Stimulated activated CD4-positive, alpha-beta T cell treated with anti-CD3 and anti-CD28 coated beads, Interleukin-4, amount 100 ng/mL, for 48 hours (primary cell): ENCODE results near the gene GTPBP4.
"Not testable (repeated sequence)": the region's sequence is repeated elsewhere in the genome, so short reads cannot be mapped to it uniquely, and the experiment has no call there.

Source experiments
- DNase-seq, 2 donors: peaks; one replicate each; pipeline ENCODE4 v3.0.0-alpha.2; 2020; ENCODE audit warnings: low read depth in 2 of 2

GTPBP4 gene

DNA sequence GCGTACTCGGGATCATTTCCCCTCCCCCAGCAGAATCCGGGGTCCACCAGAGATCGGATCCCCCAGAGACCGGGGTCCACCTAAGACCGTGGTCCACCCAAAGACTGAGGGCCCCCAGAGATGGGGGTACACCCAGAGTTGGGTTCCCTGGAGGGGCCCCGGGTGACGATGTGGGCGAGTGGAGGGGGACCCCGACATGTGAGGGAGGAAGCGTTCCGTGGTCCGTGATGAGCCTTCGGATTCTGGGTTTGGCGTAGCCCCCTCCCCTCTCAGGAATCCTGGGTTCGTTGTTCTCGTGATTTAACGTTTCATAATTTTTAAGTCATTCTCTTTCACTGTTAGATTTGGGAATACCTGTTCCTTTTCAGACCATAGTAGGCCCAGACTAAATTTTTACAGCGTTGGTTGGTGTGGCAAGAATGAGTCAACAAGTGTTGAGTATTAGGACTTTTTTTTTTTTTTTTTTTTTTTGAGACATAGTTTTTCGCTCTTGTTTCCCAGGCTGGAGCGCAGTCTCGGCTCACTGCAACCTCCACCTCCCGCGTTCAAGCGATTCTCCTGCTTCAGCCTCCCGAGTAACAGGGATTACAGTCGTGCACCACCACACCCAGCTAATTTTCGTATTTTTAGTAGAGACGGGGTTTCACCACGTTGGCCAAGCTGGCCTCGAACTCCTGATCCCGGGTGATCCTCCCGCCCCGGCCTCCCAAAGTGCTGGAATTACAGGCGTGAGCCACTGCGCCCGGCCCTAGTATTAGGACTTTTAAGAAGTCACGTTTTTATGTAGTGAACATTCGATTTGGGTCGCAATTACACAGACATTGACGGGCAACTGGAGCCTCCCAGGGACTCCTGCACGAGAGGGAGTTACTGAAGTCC lies 672 bp downstream of the GTPBP4 start:
- peak; percentile 6 to 30 for DNase-seq

DNA sequence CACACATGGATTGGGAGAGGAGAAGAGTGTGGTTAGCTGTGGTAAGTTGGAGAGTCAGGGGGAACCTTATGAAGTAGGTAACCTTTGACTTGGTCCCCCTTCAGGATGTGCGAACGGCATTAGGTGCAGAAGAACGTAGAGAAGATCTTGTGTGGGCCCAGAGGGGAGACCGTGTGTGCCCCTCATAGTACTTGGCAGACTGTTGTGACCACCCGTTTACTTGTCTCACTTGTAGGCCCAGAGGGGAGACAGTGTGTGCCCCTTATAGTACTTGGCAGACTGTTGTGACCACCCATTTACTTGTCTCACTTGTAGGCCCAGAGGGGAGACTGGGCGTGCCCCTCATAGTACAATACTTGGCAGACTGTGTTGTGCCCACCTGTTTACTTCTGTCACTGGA lies 2.6 kb downstream of the GTPBP4 start:
- DNase-seq: no peak

DNA sequence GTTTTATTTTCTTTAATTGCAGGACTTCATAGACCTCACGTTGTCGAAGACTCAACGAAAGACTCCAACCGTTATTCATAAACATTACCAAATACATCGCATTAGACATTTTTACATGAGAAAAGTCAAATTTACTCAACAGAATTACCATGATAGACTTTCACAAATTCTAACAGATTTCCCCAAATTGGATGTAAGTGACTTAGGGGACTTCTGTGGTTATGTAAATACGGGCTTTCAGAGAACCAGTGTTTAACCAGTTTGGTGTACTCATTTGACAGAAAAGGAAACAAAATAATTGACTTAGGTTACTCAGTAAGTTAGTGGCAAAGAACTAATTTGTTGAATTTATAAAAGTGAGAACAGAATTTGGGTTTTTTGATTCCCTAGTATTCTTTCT lies 4.2 kb downstream of the GTPBP4 start:
- DNase-seq: no peak

DNA sequence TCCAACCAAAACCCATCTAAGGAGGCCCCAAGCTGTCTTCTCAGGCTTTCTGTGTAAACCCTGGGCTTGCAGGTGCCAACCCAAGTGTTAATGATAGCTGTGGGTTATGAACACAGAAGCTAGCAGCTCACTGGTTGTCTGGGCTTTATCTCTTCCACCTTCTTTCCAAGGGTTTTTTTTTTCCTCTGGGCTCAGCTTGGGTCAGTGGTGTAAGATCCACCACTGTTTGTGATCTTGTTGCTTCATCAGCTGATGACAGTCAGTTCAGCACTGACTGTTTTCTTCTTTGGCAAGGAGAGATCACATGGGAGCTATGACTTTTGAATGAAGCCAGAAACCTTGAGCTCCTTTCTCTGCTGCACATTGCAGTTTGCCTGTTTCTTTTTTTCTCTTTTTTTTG lies 4.6 kb downstream of the GTPBP4 start:
- DNase-seq: no peak

DNA sequence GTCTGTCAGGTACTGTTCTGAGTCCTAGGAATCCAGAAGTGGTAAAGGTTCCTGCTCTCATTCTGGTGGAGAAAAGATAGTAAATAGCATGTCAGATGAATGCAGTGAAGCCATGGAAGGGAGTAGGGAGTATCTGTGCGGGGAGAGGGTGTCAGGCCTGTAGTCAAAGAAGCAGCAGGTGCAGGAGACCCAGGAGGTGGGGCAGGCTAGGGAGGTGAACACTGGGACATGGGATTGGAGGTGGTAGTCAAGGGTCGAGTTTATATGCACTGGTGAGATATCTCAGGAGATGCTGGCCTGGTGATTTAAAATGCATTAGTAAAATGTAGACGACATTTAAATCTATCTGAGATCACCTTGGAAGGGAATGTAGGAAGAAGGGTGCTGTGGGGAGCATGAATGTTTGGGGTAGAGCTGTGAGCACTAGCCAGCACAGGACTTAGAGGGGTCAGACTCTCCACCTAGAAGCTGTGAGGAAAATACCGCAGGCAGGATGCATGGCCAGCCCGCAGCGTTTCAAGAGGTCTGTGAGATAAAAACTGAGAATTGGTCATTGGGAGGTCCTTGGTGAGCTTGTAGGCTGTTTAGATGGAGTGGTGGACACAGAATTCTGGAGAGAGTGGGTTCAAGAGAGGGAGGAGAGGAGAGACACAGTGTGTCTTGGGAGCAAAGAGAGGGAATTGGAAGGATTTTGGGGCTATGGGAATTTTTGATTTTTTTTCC lies 6.8 kb downstream of the GTPBP4 start:
- DNase-seq: no peak

DNA sequence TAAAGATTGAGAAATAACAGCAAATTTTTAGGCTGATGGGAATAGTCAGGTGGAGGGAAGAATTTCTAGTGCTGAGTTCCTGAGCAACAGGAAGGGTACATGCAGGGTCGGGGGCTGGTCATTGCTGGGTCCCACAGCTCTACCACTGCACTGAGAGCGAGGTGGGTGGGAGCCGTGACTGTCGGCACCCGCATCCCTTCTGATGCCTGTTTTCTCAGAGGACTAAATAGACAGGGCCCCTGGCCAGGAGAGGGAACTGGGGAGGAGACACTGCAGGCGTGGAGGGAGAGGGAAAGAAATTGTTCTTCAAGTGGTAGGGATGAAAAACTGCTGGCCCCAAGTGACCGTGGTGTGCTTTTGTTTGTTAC lies 7.3 kb downstream of the GTPBP4 start:
- DNase-seq: no peak

DNA sequence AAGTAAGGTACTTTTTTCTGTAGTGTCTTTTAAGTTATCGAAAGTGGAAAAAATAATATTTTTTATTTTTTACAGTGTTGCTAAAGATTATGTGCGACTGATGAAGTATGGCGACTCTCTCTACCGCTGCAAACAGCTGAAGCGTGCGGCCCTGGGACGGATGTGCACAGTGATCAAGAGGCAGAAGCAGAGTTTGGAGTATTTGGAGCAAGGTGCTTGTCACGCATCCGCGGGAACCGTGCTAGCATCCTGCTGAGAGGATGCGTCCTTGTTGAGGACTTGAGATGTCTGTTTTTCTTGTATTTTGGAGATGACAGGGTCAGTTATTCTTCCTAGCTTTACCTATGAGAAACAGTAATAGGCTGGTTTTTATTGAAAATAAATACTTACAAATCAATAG lies 7.8 kb downstream of the GTPBP4 start:
- DNase-seq: no peak

DNA sequence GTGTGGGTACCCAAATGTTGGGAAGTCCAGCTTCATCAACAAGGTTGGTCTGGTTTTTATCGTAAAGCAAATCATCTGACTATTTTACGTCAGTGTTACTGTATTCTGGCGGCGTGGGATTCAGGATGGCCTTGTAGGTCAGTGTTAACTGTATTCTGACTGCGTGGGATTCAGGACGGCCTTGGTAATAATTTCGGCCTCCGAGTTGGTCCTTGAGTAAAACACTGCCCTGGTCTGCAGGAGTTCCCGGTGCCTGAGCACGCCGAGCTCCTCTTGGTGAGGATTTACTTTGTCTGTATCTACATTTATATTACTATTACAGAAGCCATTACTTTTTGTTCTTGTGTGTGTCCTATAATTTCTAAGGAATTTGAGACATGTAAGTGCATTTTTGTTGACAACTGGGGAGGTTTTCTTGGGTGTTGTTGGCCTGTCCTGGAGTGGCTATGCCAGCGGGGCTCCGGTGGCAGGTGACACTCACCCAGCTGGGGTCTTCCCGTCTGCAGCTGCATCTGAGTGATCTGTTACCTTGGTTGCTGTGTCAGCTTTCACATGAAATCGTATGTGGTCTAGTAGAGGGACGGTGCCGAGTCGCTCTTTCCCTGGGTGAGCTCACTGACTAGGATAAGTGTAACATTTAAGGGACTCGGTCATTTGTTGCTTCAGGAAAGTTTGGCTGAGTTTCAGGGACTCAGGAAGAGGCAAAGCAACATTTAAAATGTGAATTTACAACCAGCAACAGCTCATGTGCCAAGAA lies 9.2 kb downstream of the GTPBP4 start:
- DNase-seq: no peak

DNA sequence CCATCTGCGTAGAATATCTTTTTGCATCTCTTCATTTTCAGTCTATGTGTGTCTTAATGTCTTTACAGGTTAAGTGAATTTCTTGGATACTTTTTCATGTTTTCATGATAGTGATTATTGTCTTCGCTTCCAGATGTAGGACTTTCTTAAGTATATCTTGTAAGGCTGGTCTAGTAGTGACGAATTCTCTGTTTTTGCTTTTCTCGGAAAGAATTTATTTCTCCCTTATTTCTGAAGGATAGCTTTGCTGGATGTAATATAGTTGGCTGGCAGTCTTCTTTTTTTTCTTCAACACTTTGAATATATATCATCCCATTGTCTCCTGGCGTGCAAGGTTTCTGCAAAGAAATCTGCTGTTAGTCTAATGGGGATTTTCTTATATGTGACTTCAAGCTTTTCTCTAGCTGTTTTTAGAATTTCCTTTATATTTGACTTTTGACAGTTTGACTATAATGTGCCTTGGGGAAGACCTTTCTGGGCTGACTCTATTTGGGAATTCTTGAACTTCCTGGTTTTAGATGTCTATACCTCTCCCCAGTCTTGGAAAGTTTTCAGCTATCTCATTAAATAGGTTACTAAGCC lies 14.3 kb downstream of the GTPBP4 start:
- DNase-seq: no peak

DNA sequence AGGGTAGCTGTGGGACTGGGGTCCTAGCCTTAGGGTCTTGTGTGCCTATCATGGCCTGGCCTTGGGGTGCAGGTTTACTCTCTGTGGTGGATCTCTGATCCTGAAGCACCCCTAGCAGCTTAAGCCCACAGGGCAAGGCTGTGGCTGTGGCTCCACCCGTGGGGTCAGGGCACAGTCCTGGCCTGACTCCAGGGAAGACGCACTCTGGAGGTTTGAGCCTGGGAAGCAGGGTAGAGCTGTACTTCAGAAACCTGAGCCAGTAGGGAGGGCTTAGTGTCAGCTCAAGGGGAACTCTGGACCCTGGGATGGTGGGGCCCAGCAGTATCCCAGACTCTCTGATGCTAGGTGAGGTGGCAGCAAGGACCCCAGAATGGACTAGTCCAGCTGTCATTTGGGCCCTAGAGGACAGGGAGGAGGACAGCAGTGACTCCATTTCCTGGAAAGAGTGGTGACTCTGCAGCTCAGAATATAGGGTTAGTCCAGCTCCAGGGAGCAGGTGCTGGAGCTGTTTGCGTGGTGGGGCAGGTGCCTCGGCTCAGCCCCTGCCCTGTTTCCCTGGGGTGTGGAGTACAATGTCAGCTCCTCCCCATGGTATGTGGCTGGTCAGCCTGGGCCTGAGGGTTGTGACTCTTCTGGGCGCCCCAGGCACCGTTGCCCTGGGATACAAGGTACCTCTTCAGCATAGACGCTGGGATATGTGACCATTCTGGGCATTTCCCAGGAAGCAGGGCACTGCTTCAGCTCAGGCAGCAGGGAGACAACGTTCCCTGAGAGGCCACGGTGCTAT lies 15.8 kb downstream of the GTPBP4 start:
- DNase-seq: no peak

DNA sequence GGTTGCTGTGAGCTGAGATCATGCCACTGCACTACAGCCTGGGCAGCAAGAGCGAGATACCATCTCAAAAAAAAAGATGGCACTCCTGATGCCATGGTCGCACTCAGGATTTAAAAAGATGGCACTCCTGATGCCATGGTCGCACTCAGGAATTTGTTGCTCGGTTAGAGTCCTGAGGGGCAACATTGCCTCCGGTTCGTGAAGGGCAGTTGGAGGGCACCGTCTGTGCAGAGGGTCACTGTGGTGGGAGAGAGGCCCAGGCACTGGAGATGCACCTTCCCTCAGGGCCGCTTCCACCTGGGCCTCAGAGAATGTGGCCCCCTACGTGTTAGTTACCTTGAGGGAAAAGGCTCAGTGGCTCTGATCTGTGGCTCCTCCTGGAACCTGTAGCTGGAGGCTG lies 18.3 kb downstream of the GTPBP4 start:
- no peak for DNase-seq

DNA sequence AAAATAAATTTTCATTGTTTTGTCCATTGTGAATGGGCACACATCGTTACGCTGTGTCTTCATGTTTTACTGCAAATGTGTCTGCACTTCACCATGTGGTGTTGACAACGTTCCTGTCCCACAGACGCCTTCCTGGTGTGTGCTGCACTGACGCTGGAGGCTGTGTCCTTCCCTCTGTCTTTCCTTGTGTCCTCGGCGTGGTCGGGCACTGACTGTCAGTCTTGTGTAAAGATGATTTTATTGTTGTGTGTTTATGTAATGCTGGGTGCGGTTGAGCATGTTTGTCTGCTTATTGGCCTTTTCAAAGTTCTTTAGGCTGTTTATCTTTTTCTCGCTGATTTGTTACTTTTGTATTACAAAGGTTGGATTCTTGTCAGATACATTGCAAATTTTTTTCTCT lies 19.3 kb downstream of the GTPBP4 start:
- DNase-seq: no peak

DNA sequence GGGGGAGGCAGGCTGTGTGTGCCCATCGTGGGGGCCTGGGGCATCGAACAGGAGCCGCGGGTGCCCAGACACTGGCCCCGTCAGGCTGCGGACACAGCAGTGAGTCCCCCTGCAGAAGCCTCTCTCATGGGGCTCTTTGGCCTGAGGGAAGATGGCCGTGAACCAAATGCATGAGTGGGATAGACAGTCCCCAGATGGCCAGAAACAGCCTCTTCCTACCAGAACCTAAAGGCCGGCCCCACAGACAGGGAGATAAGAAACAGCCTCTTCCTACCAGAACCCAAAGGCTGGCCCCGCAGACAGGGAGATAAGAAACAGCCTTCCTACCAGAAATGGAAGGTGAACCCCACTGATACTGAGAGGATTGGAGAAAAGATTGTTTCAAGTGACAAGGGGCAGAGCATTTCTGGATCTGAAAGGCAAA lies 20.8 kb downstream of the GTPBP4 start:
- DNase-seq: no peak

DNA sequence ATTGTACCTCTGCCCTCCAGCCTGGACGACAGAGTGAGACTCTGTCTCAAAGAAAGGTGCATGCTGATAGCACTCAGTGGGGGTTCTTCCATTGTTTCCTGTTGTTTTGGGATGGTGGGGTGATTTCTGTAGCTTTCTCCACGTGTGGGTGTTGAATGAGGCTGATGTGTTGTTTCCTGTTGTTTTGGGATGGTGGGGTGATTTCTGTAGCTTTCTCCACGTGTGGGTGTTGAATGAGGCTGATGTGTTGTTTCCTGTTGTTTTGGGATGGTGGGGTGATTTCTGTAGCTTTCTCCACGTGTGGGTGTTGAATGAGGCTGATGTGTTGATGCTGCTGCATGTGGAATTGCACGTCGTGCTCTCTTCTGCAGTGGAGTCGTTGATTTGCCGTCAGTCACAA lies 21.7 kb downstream of the GTPBP4 start:
- DNase-seq: not testable (repeated sequence)

DNA sequence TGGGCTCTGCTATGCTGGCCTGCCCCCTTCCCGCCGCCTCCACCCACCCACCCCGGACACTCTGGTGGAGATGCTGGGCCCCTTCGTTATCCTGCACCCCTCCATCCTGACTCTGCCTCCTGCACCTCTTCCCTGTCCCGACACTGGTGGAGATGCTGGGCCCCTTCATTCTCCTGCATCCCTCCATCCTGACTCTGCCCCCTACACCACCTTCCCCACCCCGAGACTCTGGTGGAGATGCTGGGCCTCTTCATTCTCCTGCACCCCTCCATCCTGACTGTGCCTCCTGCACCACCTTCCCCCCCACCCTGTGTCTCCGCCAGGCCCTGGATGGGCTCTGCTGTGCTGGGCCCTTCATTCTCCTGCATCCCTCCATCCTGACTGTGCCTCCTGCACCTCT lies 22.5 kb downstream of the GTPBP4 start:
- no peak for DNase-seq

DNA sequence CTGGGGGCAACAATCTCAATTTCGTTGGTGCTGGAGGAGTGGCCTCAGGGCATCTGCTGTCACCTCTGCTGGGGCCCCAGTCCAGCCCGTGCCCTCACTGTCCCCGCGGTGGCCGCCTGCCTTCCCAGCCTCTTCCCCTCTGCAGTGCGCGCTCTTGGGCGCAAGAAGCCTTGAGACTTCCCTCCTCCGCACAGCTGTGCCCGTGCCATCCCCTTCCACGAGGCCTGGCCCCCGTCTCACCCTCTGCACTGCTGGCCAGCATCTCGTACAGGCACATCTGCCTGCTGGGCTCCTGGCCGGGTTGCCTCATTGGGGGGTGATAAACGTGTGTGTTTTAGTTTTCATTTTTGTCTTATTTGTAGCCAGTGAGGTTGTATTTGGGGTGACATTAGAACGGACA lies 23.5 kb downstream of the GTPBP4 start:
- DNase-seq: no peak

DNA sequence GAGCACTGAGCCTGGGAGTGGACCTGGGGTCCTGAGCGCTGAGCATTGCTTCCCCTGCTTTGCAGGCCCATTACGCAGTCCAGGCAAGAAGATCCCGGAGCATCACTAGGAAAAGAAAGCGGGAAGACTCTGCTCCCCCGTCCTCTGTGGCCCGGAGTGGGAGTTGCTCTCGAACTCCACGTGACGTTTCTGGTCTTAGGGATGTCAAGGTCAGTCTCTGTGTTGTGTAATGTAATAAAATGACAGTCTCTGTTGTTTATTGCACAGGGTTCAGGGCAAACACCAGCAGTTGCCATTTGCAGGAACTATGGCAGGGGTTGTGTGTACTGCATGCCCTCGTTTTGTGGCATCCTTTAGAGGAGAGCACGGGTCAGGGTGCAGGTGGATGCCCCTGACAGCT lies 27.5 kb downstream of the GTPBP4 start:
- no peak for DNase-seq

DNA sequence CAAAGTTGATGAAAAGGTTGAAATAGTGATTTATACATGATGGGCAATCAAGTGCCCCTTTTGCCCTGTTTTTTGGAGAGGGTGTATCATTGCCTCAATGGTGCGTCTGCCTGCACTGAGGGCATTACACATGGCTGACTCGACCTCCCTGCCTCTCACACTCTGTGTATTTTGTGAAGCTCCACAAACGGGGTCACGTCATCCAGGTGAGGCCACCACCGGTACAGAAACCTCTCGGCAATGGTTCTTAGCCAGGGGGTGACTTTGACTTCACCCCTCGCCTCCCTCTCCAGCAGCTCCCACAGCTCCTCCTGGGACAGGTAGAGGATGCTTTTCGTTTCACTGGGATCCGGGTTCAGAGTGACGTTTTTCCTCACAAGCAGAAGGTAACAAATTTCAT lies 31.1 kb downstream of the GTPBP4 start:
- DNase-seq: no peak

DNA sequence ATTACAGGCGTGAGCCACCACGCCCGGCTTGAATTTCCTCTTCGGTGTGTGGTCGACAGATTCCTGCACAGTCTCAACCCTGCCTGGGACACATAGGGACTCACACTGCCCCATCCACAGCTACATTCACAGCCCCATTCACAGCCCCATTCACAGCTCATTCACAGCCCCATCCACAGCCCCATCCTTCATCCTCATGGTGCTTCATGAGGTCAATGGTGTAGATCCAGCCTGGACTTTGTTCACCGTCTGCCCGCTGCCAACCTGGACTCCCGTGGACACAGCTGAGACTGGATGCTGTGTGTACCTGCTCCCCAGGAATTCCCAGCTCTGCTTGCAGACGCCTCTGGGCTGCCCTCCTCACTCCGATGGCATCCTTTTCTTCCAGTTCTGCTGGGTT lies 32.2 kb downstream of the GTPBP4 start:
- DNase-seq: no peak

DNA sequence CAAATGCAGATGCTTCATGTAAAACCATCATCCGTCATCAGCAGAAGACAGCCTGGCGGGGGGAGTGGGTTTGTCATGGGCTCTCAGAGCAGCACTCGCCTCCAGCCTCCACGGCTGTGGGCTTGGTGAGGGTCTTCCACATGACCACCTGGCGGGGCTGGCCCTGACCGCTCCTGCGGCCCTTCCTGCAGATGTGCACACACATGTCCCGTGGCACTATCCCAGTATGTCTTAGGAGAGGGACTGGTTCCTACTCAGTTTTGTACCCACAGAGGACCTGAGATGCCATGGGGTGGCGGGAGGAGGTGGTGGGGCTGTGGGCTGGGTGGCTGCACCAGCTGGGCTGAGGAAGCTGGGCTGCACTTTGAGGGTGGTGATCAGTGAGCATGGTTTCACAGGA lies 32.7 kb downstream of the GTPBP4 start:
- DNase-seq: no peak

DNA sequence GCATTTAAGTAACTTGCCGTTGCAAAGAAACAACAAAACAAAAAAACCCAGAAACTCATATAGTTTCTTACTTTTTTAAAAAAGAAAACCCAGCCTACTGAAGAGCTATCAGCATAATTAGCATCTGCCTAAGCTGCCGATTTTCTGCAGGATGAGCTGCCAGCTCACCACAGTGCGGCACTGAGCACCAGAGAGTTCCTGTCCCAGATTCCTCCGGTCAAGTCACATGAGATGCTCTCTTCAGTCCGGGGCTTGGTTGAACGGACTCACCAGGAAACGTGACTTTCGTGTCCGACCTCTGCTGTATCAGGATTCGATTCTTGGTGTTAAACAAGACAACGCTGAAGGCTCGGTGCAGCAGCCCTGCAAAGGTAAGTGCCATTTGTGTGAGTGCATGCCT lies 34.2 kb downstream of the GTPBP4 start:
- no peak for DNase-seq
